ENCODE measurements around the gene BMPER. TPM values are rescaled to one million over a fixed set of nuclear protein-coding genes. Genes with fewer than 3 reads are reported as not detected.

Gene BMPER
- total and polyA plus RNA-seq, 8 donors: 7.4 to 47.7 (median 39.6) TPM

DNA sequence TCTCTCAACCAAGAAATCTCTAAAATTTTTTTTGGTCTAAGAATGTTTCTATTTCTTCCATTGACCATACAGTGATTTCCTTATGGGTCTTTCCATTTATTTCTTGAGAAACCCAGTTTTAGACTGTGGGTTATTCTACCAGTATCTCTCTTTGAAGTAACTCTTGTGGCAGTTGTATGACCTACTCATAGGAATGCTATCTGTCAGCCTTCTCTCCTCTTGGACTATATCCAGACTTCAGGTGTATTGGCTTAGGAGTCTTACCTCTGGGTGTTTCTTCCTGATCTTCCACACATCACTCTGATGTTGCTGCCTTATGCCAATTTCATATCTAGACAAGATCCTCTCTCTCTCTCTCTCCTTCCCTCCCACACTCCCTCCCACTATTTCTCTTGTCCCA lies 178.1 kb downstream of the BMPER start:
- Histone ChIP-seq H3K4me3 (no peak overlapping the region), H3K4me1 (no peaks in the 10 kb centered on the region), H3K27me3 (no peaks in the 10 kb centered on the region), H3K27ac (no peak overlapping the region), H3K9me3 (no peaks in the 10 kb centered on the region), H3K36me3 (no peaks in the 10 kb centered on the region)
- TF ChIP-seq, protein P1, sequence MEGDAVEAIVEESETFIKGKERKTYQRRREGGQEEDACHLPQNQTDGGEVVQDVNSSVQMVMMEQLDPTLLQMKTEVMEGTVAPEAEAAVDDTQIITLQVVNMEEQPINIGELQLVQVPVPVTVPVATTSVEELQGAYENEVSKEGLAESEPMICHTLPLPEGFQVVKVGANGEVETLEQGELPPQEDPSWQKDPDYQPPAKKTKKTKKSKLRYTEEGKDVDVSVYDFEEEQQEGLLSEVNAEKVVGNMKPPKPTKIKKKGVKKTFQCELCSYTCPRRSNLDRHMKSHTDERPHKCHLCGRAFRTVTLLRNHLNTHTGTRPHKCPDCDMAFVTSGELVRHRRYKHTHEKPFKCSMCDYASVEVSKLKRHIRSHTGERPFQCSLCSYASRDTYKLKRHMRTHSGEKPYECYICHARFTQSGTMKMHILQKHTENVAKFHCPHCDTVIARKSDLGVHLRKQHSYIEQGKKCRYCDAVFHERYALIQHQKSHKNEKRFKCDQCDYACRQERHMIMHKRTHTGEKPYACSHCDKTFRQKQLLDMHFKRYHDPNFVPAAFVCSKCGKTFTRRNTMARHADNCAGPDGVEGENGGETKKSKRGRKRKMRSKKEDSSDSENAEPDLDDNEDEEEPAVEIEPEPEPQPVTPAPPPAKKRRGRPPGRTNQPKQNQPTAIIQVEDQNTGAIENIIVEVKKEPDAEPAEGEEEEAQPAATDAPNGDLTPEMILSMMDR (IDR thresholded peaks at IDR 0.05): no peak
- ATAC-seq (no peak), DNase-seq (no peak)
- intact Hi-C loops (cut with DNase I): no loop called here

DNA sequence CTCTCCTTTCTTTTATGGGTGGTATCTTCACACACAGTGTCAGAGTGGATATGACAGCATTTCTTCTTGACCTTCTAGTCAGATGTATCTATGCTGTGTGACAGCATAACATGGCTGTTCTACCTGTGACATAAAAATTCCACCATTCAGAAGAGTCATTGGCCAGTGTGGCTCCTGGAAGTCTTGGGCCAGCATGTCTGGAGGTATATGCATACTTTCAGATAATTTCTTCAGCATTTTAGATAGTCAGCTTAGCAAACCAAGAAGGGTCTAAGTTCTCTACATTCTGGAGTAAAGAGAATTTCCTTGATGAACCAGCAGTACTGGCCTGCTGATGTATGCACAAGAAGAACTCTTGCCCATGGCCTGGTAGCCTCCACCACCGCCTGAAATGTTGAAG lies 179.3 kb downstream of the BMPER start:
- TF ChIP-seq, protein P1 (IDR thresholded peaks at IDR 0.05): no peak
- H3K9me3 ChIP-seq: no peaks in the 10 kb centered on the region
- intact Hi-C loops (cut with DNase I): no loop called here
- no peaks in the 10 kb centered on the region for H3K4me1 ChIP-seq
- ATAC-seq (no peak), DNase-seq (no peak)
- no peaks in the 10 kb centered on the region for H3K36me3 ChIP-seq
- H3K27me3 ChIP-seq: no peaks in the 10 kb centered on the region
- H3K27ac ChIP-seq: no peak overlapping the region
- H3K4me3 ChIP-seq: no peak overlapping the region

- DNase-seq (no peak), ATAC-seq (no peak)
- no peaks in the 10 kb centered on the region for H3K27me3 ChIP-seq
- TF ChIP-seq, protein P1 (IDR thresholded peaks at IDR 0.05): no peak
- no peak overlapping the region for H3K4me3 ChIP-seq
- no peaks in the 10 kb centered on the region for H3K4me1 ChIP-seq
- no peak overlapping the region for H3K27ac ChIP-seq
- intact Hi-C loops (cut with DNase I): no loop called here
- H3K9me3 ChIP-seq: no peaks in the 10 kb centered on the region
- no peaks in the 10 kb centered on the region for H3K36me3 ChIP-seq
Observed at GRCh38 chr7:34086064-34086463, 180.7 kb downstream of the BMPER start.

- TF ChIP-seq, protein P1 (IDR thresholded peaks at IDR 0.05): no peak
- Histone ChIP-seq H3K4me1 (no peaks in the 10 kb centered on the region), H3K4me3 (no peak overlapping the region), H3K27ac (no peak overlapping the region), H3K9me3 (no peaks in the 10 kb centered on the region), H3K36me3 (no peaks in the 10 kb centered on the region), H3K27me3 (no peaks in the 10 kb centered on the region)
- ATAC-seq (no peak), DNase-seq (peak in 1 of 4 donors; percentile 34)
- intact Hi-C loops (cut with DNase I): no loop called here
Observed at GRCh38 chr7:34086981-34087380, 181.6 kb downstream of the BMPER start.

DNA sequence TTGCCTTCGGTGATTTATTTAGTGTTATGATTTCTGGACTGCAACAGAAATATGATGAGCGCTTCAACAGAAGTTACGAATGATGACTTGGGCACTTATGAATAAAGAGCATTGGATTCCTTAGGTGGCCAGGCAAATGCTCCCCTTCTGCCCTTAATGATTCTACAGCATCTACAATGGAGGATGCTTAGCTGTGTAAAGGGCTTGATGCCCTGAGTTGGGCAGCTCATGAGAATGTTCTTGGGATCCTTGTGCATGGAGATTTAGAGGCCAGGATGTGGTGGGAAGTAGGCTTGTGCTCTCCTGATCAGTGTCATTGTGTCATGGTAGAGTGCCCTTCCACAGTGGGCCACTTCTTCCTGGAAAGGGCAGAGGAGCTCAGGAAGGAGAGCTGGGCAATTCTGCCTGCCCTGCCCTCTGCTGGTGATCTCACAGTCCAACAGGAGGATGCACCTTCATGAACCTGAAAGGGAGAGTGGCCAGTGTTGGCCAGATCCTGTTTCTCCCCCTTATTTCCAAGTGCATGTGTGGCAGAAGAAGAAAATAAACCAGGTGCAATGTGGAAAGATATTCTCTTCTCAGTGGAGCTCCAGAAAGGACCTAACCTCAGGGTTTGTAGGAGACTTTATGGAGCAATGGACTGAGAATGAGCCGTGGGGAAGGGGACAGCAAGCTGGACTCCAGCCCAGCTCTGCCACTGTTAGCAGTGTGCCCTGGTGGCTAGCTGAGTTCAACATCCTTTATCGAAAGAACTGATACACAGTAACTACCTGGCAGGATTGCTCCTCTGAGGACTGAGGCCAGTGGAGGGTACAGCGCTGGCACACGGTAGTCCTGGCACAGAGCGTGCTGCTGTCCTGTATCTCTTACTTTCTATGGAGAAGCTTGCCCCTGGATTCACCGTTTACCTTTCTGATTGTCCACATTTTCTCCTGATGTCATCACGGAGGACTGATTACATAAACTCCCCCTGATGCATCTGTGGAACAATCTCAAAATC lies 182.9 kb downstream of the BMPER start:
- TF ChIP-seq, protein P1 (IDR thresholded peaks at IDR 0.05): peak; percentile 35 to 52
- intact Hi-C loops (cut with DNase I): no loop called here
- Histone ChIP-seq H3K4me1 (no peaks in the 10 kb centered on the region), H3K27me3 (no peaks in the 10 kb centered on the region), H3K9me3 (peaks cover 0 to 3% of the 10 kb centered on the region in 2 donors), H3K36me3 (no peaks in the 10 kb centered on the region), H3K27ac (no peak overlapping the region), H3K4me3 (no peak overlapping the region)
- DNase-seq (no peak), ATAC-seq (peak; percentile 93)

Data from left lung (tissue), 10 donors.